OCI-LY3 (cell line): ENCODE results near the gene STMN3.

Source experiments
- EZH2phosphoT487 ChIP-seq: fragments of 200-600 bp; shearing (Covaris generic); IDR thresholded peaks from 2 replicates; pipeline ENCODE4 v1.6.1; 2018; ENCODE audit warnings: antibody characterized with exemption, mixed run types, low read depth
- TF ChIP-seq, protein P1 (sequence below): fragments of 200-600, 300-600 bp; sonication (generic); IDR thresholded peaks from 2 replicates; pipeline ENCODE4 v1.5.1; 2014; ENCODE audit warnings: antibody characterized with exemption, low read length, low read depth

DNA sequence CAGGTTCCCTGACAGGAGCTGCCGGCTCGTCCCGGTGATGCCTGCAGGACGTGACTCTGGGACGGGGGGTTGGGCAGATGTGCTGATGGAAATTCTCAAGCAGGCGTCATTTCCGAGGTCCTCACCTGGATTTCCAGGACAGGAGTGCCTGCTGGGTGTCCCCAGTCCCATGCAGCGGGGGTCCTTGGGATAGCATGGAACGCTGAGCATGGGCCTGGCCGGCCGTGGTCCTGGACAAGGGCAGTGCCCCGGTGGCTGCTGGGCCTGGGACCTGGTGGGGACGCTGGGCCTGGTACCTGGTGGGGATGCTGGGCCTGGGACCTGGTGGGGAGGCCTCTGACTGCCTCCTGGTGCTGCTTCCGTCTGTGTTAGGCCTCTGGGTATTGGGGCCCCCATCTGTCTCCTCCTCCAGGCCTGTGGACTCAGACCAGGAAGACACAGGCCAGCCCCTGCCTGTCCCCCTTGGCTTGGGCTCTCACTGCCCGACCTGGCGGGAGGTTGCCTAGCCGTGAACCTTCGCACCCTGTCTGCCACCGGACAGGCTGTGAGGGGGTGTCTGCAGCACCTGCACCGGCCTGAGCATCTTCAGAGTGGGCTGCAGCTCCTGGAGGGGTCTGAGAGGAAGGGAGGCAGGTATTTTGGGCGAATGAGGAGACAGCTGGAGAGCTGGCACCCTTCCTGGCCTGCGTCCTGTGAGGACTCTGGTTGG, 11.1 kb upstream of the STMN3 start:
- TF ChIP-seq, protein P1, sequence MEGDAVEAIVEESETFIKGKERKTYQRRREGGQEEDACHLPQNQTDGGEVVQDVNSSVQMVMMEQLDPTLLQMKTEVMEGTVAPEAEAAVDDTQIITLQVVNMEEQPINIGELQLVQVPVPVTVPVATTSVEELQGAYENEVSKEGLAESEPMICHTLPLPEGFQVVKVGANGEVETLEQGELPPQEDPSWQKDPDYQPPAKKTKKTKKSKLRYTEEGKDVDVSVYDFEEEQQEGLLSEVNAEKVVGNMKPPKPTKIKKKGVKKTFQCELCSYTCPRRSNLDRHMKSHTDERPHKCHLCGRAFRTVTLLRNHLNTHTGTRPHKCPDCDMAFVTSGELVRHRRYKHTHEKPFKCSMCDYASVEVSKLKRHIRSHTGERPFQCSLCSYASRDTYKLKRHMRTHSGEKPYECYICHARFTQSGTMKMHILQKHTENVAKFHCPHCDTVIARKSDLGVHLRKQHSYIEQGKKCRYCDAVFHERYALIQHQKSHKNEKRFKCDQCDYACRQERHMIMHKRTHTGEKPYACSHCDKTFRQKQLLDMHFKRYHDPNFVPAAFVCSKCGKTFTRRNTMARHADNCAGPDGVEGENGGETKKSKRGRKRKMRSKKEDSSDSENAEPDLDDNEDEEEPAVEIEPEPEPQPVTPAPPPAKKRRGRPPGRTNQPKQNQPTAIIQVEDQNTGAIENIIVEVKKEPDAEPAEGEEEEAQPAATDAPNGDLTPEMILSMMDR: no peak
- no peak for TF ChIP-seq EZH2phosphoT487
